ENCODE data around the gene TULP3.
A peak's percentile ranks its signal among the peaks of the same experiment; 100 is the strongest.
"Not testable (repeated sequence)": the region's sequence is repeated elsewhere in the genome, so short reads cannot be mapped to it uniquely, and the experiment has no call there.

TULP3 gene

GRCh38 chr12:2857576-2857975 lies 33.1 kb upstream of the TULP3 start:
- Histone ChIP-seq H3K4me1 (ENCODE audit: control insufficient read depth, insufficient read depth, low read length) (no peaks in the 10 kb centered on the region), H3K36me3 (ENCODE audit: control insufficient read depth, insufficient read depth, low read length) (no peaks in the 10 kb centered on the region), H3K4me3 (ENCODE audit: low read length) (no peak overlapping the region)

DNA sequence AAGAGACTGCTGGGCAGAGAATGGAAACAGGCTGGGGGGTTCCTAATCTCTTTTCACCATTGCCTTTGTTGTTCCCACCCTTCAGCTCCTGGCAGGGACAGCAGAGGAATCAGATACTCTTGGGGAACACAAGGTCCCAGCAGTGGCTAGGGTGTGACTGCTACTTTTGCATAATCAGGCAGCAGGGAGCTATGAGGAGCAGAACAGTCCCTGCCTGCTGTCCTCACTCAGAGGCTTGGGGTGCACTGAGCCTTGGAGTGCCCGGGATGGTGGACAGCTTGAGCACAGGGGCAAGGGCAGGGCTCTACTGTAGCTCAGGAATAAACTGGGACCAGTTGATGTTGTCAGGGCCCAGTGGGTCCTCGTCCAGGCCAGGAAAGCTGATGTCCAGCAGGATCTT lies 32.4 kb upstream of the TULP3 start:
- Histone ChIP-seq H3K4me1 (ENCODE audit: control insufficient read depth, insufficient read depth, low read length) (no peaks in the 10 kb centered on the region), H3K27me3 (ENCODE audit: control insufficient read depth, insufficient read depth, low read length) (no peaks in the 10 kb centered on the region), H3K36me3 (ENCODE audit: control insufficient read depth, insufficient read depth, low read length) (no peaks in the 10 kb centered on the region), H3K27ac (ENCODE audit: low read depth, low read length) (no peak overlapping the region), H3K4me3 (ENCODE audit: low read length) (no peak overlapping the region), H3K9ac (ENCODE audit: low read length) (no peak overlapping the region)

More at GRCh38 chr12:2857576-2857975, 33.1 kb upstream of the TULP3 start:
- H3K27ac ChIP-seq (ENCODE audit: low read depth, low read length) = no peak overlapping the region
- no peaks in the 10 kb centered on the region for H3K27me3 ChIP-seq (ENCODE audit: control insufficient read depth, insufficient read depth, low read length)
- no peak overlapping the region for H3K9ac ChIP-seq (ENCODE audit: low read length)

- Histone ChIP-seq H3K27me3 (ENCODE audit: control insufficient read depth, insufficient read depth, low read length) (no peaks in the 10 kb centered on the region), H3K9ac (ENCODE audit: low read length) (no peak overlapping the region), H3K27ac (ENCODE audit: low read depth, low read length) (no peak overlapping the region), H3K4me3 (ENCODE audit: low read length) (no peak overlapping the region), H3K36me3 (ENCODE audit: control insufficient read depth, insufficient read depth, low read length) (no peaks in the 10 kb centered on the region), H3K4me1 (ENCODE audit: control insufficient read depth, insufficient read depth, low read length) (no peaks in the 10 kb centered on the region)
Measured at GRCh38 chr12:2858944-2859421, 31.7 kb upstream of the TULP3 start.

- Histone ChIP-seq H3K36me3 (ENCODE audit: control insufficient read depth, insufficient read depth, low read length) (no peaks in the 10 kb centered on the region), H3K4me1 (ENCODE audit: control insufficient read depth, insufficient read depth, low read length) (no peaks in the 10 kb centered on the region), H3K27me3 (ENCODE audit: control insufficient read depth, insufficient read depth, low read length) (no peaks in the 10 kb centered on the region), H3K4me3 (ENCODE audit: low read length) (no peak overlapping the region), H3K9ac (ENCODE audit: low read length) (no peak overlapping the region), H3K27ac (ENCODE audit: low read depth, low read length) (no peak overlapping the region)
Measured at GRCh38 chr12:2860170-2860569, 30.5 kb upstream of the TULP3 start.

DNA sequence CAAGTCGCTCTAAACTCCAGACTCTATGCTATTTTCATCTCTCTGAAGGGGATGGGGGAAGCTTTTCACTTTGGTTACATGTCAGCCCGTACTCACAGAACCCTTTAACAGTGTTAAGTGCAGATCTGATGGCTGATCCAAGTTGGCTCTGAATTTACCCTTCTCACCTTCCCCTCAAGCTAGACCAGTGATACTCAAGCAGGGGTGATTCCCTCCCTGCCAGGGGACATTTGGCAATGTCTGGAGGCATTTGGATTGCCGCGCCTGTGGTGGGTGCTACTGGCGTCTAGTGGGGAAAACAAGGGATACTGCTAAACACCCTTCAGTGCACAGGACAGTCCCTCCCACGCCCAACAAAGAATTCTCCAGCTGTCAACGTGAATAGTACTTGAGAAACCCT lies 27.8 kb upstream of the TULP3 start:
- no peak overlapping the region for H3K9ac ChIP-seq (ENCODE audit: low read length)
- H3K4me3 ChIP-seq (ENCODE audit: low read length) = no peak overlapping the region
- no peaks in the 10 kb centered on the region for H3K36me3 ChIP-seq (ENCODE audit: control insufficient read depth, insufficient read depth, low read length)

DNA sequence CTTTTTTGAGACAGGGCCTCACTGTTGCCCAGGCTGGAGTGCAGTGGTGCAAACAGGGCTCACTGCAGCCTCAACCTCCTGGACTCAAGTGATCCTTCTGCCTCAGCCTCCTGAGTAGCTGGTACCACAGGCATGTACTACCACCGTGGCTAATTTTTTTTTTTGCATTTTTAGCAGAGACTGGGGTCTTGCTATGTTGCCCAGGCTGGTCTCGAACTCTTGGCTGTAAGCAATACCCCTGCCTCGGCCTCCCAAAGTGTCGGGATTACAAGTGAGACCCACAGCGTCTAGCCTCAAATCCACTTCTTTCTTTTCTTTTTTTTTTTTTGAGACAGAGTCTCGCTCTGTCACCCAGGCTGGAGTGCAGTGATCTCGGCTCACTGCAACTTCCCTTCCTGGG lies 27.3 kb upstream of the TULP3 start:
- H3K9ac ChIP-seq (ENCODE audit: low read length); H3K4me1 ChIP-seq (ENCODE audit: control insufficient read depth, insufficient read depth, low read length); H3K4me3 ChIP-seq (ENCODE audit: low read length); H3K27me3 ChIP-seq (ENCODE audit: control insufficient read depth, insufficient read depth, low read length); H3K36me3 ChIP-seq (ENCODE audit: control insufficient read depth, insufficient read depth, low read length); H3K27ac ChIP-seq (ENCODE audit: low read depth, low read length): not testable (repeated sequence)

More for the DNA sequence above, 27.8 kb upstream of the TULP3 start:
- Histone ChIP-seq H3K4me1 (ENCODE audit: control insufficient read depth, insufficient read depth, low read length) (no peaks in the 10 kb centered on the region), H3K27me3 (ENCODE audit: control insufficient read depth, insufficient read depth, low read length) (no peaks in the 10 kb centered on the region), H3K27ac (ENCODE audit: low read depth, low read length) (no peak overlapping the region)

GRCh38 chr12:2864198-2864597 lies 26.5 kb upstream of the TULP3 start:
- Histone ChIP-seq H3K4me1 (ENCODE audit: control insufficient read depth, insufficient read depth, low read length) (no peaks in the 10 kb centered on the region), H3K27ac (ENCODE audit: low read depth, low read length) (no peak overlapping the region), H3K9ac (ENCODE audit: low read length) (no peak overlapping the region), H3K36me3 (ENCODE audit: control insufficient read depth, insufficient read depth, low read length) (no peaks in the 10 kb centered on the region), H3K27me3 (ENCODE audit: control insufficient read depth, insufficient read depth, low read length) (no peaks in the 10 kb centered on the region), H3K4me3 (ENCODE audit: low read length) (no peak overlapping the region)

GRCh38 chr12:2868986-2869632 lies 21.6 kb upstream of the TULP3 start:
- not testable (repeated sequence) for H3K27ac ChIP-seq (ENCODE audit: low read depth, low read length); H3K4me1 ChIP-seq (ENCODE audit: control insufficient read depth, insufficient read depth, low read length); H3K36me3 ChIP-seq (ENCODE audit: control insufficient read depth, insufficient read depth, low read length); H3K4me3 ChIP-seq (ENCODE audit: low read length); H3K9ac ChIP-seq (ENCODE audit: low read length); H3K27me3 ChIP-seq (ENCODE audit: control insufficient read depth, insufficient read depth, low read length)

GRCh38 chr12:2876431-2877046 lies 14.2 kb upstream of the TULP3 start:
- H3K9ac ChIP-seq (ENCODE audit: low read length) = no peak overlapping the region
- no peaks in the 10 kb centered on the region for H3K36me3 ChIP-seq (ENCODE audit: control insufficient read depth, insufficient read depth, low read length)
- H3K27ac ChIP-seq (ENCODE audit: low read depth, low read length) = no peak overlapping the region
- H3K4me1 ChIP-seq (ENCODE audit: control insufficient read depth, insufficient read depth, low read length) = no peaks in the 10 kb centered on the region
- H3K4me3 ChIP-seq (ENCODE audit: low read length) = peak overlapping the region; percentile 89
- H3K27me3 ChIP-seq (ENCODE audit: control insufficient read depth, insufficient read depth, low read length) = no peaks in the 10 kb centered on the region

- H3K9ac ChIP-seq (ENCODE audit: low read length) = peak within 1 kb of the TSS; percentile 50
- peak within 1 kb of the TSS; percentile 89 for H3K4me3 ChIP-seq (ENCODE audit: low read length)
- H3K36me3 ChIP-seq (ENCODE audit: control insufficient read depth, insufficient read depth, low read length) = no peaks in the 10 kb centered on the region
- peak within 1 kb of the TSS; percentile 85 for H3K27ac ChIP-seq (ENCODE audit: low read depth, low read length)
- H3K27me3 ChIP-seq (ENCODE audit: control insufficient read depth, insufficient read depth, low read length) = no peaks in the 10 kb centered on the region
- H3K4me1 ChIP-seq (ENCODE audit: control insufficient read depth, insufficient read depth, low read length) = no peaks in the 10 kb centered on the region
Measured at GRCh38 chr12:2877047-2877952, 13.4 kb upstream of the TULP3 start, which contains the start of the genes FOXM1 and RHNO1. TSS of gene FOXM1 (minus strand) at chr12:2877174. CDS start at chr12:2874478, 2,696 bp downstream. TSS of gene RHNO1 (plus strand) at chr12:2877223. CDS start at chr12:2885367, 8,144 bp downstream.

- Histone ChIP-seq H3K4me3 (ENCODE audit: low read length) (peak overlapping the region; percentile 89), H3K36me3 (ENCODE audit: control insufficient read depth, insufficient read depth, low read length) (no peaks in the 10 kb centered on the region), H3K27ac (ENCODE audit: low read depth, low read length) (peak overlapping the region; percentile 85), H3K27me3 (ENCODE audit: control insufficient read depth, insufficient read depth, low read length) (no peaks in the 10 kb centered on the region), H3K4me1 (ENCODE audit: control insufficient read depth, insufficient read depth, low read length) (no peaks in the 10 kb centered on the region), H3K9ac (ENCODE audit: low read length) (peak overlapping the region; percentile 50)
Measured at GRCh38 chr12:2877953-2878732, 12.5 kb upstream of the TULP3 start.

GRCh38 chr12:2879853-2880252 lies 10.8 kb upstream of the TULP3 start:
- H3K4me1 ChIP-seq (ENCODE audit: control insufficient read depth, insufficient read depth, low read length) = no peaks in the 10 kb centered on the region
- no peak overlapping the region for H3K27ac ChIP-seq (ENCODE audit: low read depth, low read length)
- H3K27me3 ChIP-seq (ENCODE audit: control insufficient read depth, insufficient read depth, low read length) = no peaks in the 10 kb centered on the region
- no peak overlapping the region for H3K4me3 ChIP-seq (ENCODE audit: low read length)
- no peaks in the 10 kb centered on the region for H3K36me3 ChIP-seq (ENCODE audit: control insufficient read depth, insufficient read depth, low read length)
- H3K9ac ChIP-seq (ENCODE audit: low read length) = no peak overlapping the region
